Endothelial cell (in vitro differentiated cells): Measurements from ENCODE around the gene PLA2G4E. TPM values are rescaled to one million over a fixed set of nuclear protein-coding genes. Genes with fewer than 3 reads are reported as not detected.

Experiments
- DNase-seq: peaks from one replicate; pipeline ENCODE4 v3.0.0; 2021; ENCODE audit warnings: low spot score
- H3K27ac Mint-ChIP-seq: one replicate; pipeline ENCODE4 v1.8.0; 2021; ENCODE audit warnings: mixed read lengths, inconsistent platforms; ENCODE audit not compliant: unreplicated experiment
- H3K27me3 Mint-ChIP-seq: one replicate; pipeline ENCODE4 v1.8.0; 2021; ENCODE audit warnings: mild to moderate bottlenecking, moderate library complexity, mixed read lengths, inconsistent platforms; ENCODE audit not compliant: unreplicated experiment
- H3K36me3 Mint-ChIP-seq: one replicate; pipeline ENCODE4 v1.8.0; 2021; ENCODE audit warnings: mild to moderate bottlenecking, low read depth, mixed read lengths, inconsistent platforms; ENCODE audit not compliant: unreplicated experiment
- H3K4me1 Mint-ChIP-seq: one replicate; pipeline ENCODE4 v1.8.0; 2021; ENCODE audit warnings: mild to moderate bottlenecking, mixed read lengths, inconsistent platforms; ENCODE audit not compliant: unreplicated experiment
- H3K4me3 Mint-ChIP-seq: one replicate; pipeline ENCODE4 v1.8.0; 2021; ENCODE audit warnings: mild to moderate bottlenecking, mixed read lengths, inconsistent platforms; ENCODE audit not compliant: unreplicated experiment
- H3K9me3 Mint-ChIP-seq: one replicate; pipeline ENCODE4 v1.8.0; 2021; ENCODE audit warnings: mixed read lengths, inconsistent platforms; ENCODE audit not compliant: unreplicated experiment
- CTCF ChIP-seq: fragments of 200-600 bp; sonication (generic); IDR thresholded peaks from one replicate; pipeline ENCODE4 v1.5.0; 2021; ENCODE audit warnings: antibody characterized with exemption; ENCODE audit not compliant: unreplicated experiment
- total RNA-seq: library from RNA; stranded (reverse); fragmentation: NEBNext Ultra II Directional; extraction: Animal tissue kit (Norgen Biotek cat#: 25700); gene quantifications from one replicate; pipeline ENCODE4 v1.2.1, GENCODE V29; 2021; ENCODE audit not compliant: unreplicated experiment

The PLA2G4E gene
- total RNA-seq, 1 donor from 2014 or later, result not detected

- H3K27me3 Mint-ChIP-seq, result peaks cover 10% of the 10 kb centered on the region
- H3K9me3 Mint-ChIP-seq, result no peaks in the 10 kb centered on the region
- no peak overlapping the region for H3K4me3 Mint-ChIP-seq
- no peak for TF ChIP-seq CTCF
- H3K4me1 Mint-ChIP-seq, result peaks cover 2% of the 10 kb centered on the region
- no peak for DNase-seq
- peaks cover 10% of the 10 kb centered on the region for H3K36me3 Mint-ChIP-seq
- no peak overlapping the region for H3K27ac Mint-ChIP-seq
Observed at GRCh38 chr15:42011074-42011473, 9.8 kb downstream of the PLA2G4E start.

- Mint-ChIP-seq H3K27ac (no peak overlapping the region), H3K27me3 (peaks cover 10% of the 10 kb centered on the region), H3K36me3 (peaks cover 10% of the 10 kb centered on the region), H3K9me3 (no peaks in the 10 kb centered on the region), H3K4me3 (no peak overlapping the region), H3K4me1 (peaks cover 2% of the 10 kb centered on the region)
- DNase-seq, result no peak
- no peak for TF ChIP-seq CTCF
Observed at GRCh38 chr15:42010434-42010833, 10.4 kb downstream of the PLA2G4E start.

- Mint-ChIP-seq H3K9me3 (no peaks in the 10 kb centered on the region), H3K4me3 (peak overlapping the region; percentile 11), H3K4me1 (no peaks in the 10 kb centered on the region), H3K36me3 (peaks cover 10% of the 10 kb centered on the region), H3K27me3 (peaks cover 7% of the 10 kb centered on the region), H3K27ac (no peak overlapping the region)
- no peak for TF ChIP-seq CTCF
- DNase-seq, result no peak
Observed at GRCh38 chr15:42009474-42009873, 11.4 kb downstream of the PLA2G4E start.

- Mint-ChIP-seq H3K4me3 (peak overlapping the region; percentile 11), H3K27ac (peak overlapping the region; percentile 49), H3K36me3 (peaks cover 10% of the 10 kb centered on the region), H3K4me1 (peaks cover under 1% of the 10 kb centered on the region), H3K9me3 (no peaks in the 10 kb centered on the region), H3K27me3 (peaks cover 7% of the 10 kb centered on the region)
- no peak for DNase-seq
- TF ChIP-seq CTCF, result no peak
Observed at GRCh38 chr15:42009022-42009421, 11.8 kb downstream of the PLA2G4E start.

- Mint-ChIP-seq H3K4me1 (peaks cover 5% of the 10 kb centered on the region), H3K27me3 (peaks cover 7% of the 10 kb centered on the region), H3K9me3 (no peaks in the 10 kb centered on the region), H3K36me3 (peaks cover 10% of the 10 kb centered on the region), H3K4me3 (peak overlapping the region; percentile 39), H3K27ac (no peak overlapping the region)
- TF ChIP-seq CTCF, result no peak
- no peak for DNase-seq
Observed at GRCh38 chr15:42007386-42007785, 13.5 kb downstream of the PLA2G4E start.
